Immature natural killer cell (primary cell): ENCODE measurements around the gene ATP5PF. TPM values are rescaled to one million over a fixed set of nuclear protein-coding genes. Genes with fewer than 3 reads are reported as not detected.
"Not testable (repeated sequence)": the region's sequence is repeated elsewhere in the genome, so short reads cannot be mapped to it uniquely, and the experiment has no call there.

Experiments
- DNase-seq, 3 donors: peaks; one replicate each; pipeline ENCODE4 v3.0.0; 2022; ENCODE audit warnings: mixed read lengths in 1 of 3
- H3K27ac Mint-ChIP-seq, 6 donors: one replicate each; pipeline ENCODE4 v1.8.0; 2020; ENCODE audit warnings: mixed read lengths in 6 of 6, mild to moderate bottlenecking in 5 of 6, inconsistent platforms in 4 of 6, moderate library complexity in 3 of 6
- H3K27me3 Mint-ChIP-seq, 3 donors: one replicate each; pipeline ENCODE4 v1.8.0; 2020 to 2021; ENCODE audit warnings: low read depth in 3 of 3, mild to moderate bottlenecking in 3 of 3, mixed read lengths in 3 of 3, moderate library complexity in 3 of 3, inconsistent platforms in 1 of 3
- H3K36me3 Mint-ChIP-seq, 3 donors: one replicate each; pipeline ENCODE4 v1.8.0; 2020; ENCODE audit warnings: mixed read lengths in 3 of 3, inconsistent platforms in 2 of 3, mild to moderate bottlenecking in 2 of 3
- H3K4me1 Mint-ChIP-seq, 2 donors: one replicate each; pipeline ENCODE4 v1.8.0; 2020; ENCODE audit warnings: inconsistent platforms in 2 of 2, mild to moderate bottlenecking in 2 of 2, mixed read lengths in 2 of 2, moderate library complexity in 1 of 2
- H3K4me3 Mint-ChIP-seq, 5 donors: one replicate each; pipeline ENCODE4 v1.8.0; 2020; ENCODE audit warnings: mild to moderate bottlenecking in 5 of 5, mixed read lengths in 5 of 5, inconsistent platforms in 3 of 5, moderate library complexity in 3 of 5
- H3K9me3 Mint-ChIP-seq, 6 donors: one replicate each; pipeline ENCODE4 v1.8.0; 2020; ENCODE audit warnings: mild to moderate bottlenecking in 6 of 6, mixed read lengths in 6 of 6, inconsistent platforms in 4 of 6, moderate library complexity in 3 of 6
- polyA plus RNA-seq, 3 donors: library from polyadenylated mRNA; unstranded; fragments of 300-500 nt; fragmentation: Illumina TruSeq; gene quantifications; one replicate each; pipeline ENCODE4 v1.2.3, GENCODE V29; 2021

The ATP5PF gene
- polyA plus RNA-seq: 100 to 1,000 TPM; 343 to 470 (median 345) TPM

DNA sequence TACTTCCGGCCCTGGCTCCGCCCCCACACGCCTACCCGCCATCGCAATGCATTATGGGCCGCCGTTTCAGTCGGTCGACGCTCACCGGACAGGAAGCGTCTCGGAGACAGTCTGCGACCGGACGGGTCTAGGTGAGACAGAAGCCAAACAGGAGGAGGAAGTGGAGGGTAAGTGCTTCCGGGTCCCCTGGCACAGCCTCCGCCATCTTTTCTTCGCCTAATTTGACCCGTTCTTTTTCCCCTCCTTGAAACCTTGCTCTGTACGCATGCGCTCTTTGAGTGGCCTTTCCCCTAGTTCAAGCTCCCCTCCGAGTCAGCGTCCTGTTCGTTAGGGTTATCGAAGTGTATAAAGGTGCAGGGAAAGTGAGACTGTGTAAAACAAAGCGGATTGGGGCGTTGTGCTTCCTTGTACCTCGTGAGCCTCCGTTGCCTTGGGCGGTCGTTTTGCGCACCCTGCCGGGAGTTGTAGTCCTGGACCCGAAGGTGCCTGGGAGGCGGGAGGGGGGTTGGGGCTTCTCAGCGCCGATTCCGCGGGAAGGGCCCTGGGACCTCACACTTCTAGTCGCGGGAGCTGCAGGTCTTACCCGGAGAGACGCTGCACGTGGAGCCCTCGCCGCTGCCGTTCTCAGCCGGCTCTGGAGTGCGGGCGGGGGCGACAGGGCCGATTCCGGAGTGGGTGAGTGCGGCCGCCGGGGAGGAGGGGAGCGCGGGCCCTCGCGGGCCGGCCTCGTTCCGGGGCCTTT, at the start of gene ATP5PF, which contains the start of gene GABPA:
Gene ATP5PF, minus strand, starts transcription at position 1 of the 742 bp plus-strand sequence. CDS start 5,110 bp downstream, outside the sequence.
Gene GABPA, plus strand, starts transcription at position 69 of the 742 bp plus-strand sequence. CDS start 6,627 bp downstream, outside the sequence.
- Mint-ChIP-seq H3K27ac (peak within 1 kb of the TSS; percentile 97 to 100 (median 99)), H3K4me1 (peaks cover 42 to 71% of the 10 kb centered on the region in 2 donors), H3K9me3 (no peaks in the 10 kb centered on the region), H3K36me3 (peaks cover under 1 to 2% (median 1%) of the 10 kb centered on the region in 3 donors), H3K27me3 (peaks cover 9 to 16% (median 12%) of the 10 kb centered on the region in 3 donors), H3K4me3 (peak within 1 kb of the TSS; percentile 99 to 100 (median 99))
- DNase-seq: peak; percentile 96 to 98 (median 97)

DNA sequence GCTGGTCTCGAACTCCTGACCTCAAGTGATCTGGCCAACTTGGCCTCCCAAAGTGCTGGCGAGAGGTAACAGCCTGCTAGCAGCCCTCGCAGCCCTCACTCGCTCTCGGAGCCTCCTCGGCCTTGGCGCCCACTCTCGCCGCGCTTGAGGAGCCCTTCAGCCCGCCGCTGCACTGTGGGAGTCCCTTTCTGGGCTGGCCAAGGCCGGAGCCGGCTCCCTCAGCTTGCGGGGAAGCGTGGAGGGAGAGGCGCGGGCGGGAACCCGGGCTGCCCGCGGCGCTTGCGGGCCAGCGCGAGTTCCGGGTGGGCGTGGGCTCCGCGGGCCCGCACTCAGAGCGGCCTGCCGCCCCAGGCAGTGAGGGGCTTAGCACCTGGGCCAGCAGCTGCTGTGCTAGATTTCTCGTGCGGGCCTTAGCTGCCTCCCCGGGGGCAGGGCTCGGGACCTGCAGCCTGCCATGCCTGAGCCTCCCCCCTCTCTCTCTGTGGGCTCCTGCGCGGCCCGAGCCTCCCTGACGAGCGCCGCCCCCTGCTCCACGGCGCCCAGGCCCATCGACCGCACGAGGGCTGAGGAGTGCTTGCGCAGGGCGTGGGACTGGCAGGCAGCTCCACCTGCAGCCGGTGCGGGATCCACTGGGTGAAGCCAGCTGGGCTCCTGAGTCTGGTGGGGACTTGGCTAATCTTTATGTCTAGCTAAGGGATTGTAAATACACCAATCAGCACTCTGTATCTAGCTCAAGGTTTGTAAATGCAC, 43.6 kb upstream of the ATP5PF start:
- H3K4me1 Mint-ChIP-seq, H3K9me3 Mint-ChIP-seq: not testable (repeated sequence)

GRCh38 chr21:25776440-25776839, 41.7 kb upstream of the ATP5PF start:
- H3K27ac Mint-ChIP-seq: no peak overlapping the region
- no peak for DNase-seq
- no peaks in the 10 kb centered on the region for H3K27me3 Mint-ChIP-seq
- H3K36me3 Mint-ChIP-seq: peaks cover 0 to 3% (median 3%) of the 10 kb centered on the region in 3 donors
- no peak overlapping the region for H3K4me3 Mint-ChIP-seq
- no peaks in the 10 kb centered on the region for H3K4me1 Mint-ChIP-seq
- H3K9me3 Mint-ChIP-seq: no peaks in the 10 kb centered on the region

More for the DNA sequence above, 43.6 kb upstream of the ATP5PF start:
- not testable (repeated sequence) for DNase-seq, H3K27ac Mint-ChIP-seq, H3K4me3 Mint-ChIP-seq, H3K27me3 Mint-ChIP-seq, H3K36me3 Mint-ChIP-seq

GRCh38 chr21:25772686-25773085, 38.0 kb upstream of the ATP5PF start:
- no peak overlapping the region for H3K4me3 Mint-ChIP-seq
- DNase-seq: no peak
- H3K4me1 Mint-ChIP-seq: no peaks in the 10 kb centered on the region
- peaks cover 0 to 21% (median 12%) of the 10 kb centered on the region in 3 donors for H3K36me3 Mint-ChIP-seq
- H3K27me3 Mint-ChIP-seq: no peaks in the 10 kb centered on the region
- H3K9me3 Mint-ChIP-seq: no peaks in the 10 kb centered on the region
- peak overlapping the region in 3 of 6 donors; percentile 10 to 68 (median 14) for H3K27ac Mint-ChIP-seq

- Mint-ChIP-seq H3K27ac (peak overlapping the region in 1 of 6 donors; percentile 47), H3K27me3 (no peaks in the 10 kb centered on the region), H3K4me3 (no peak overlapping the region), H3K36me3 (peaks cover 23 to 48% (median 45%) of the 10 kb centered on the region in 3 donors), H3K4me1 (no peaks in the 10 kb centered on the region), H3K9me3 (no peaks in the 10 kb centered on the region)
- no peak for DNase-seq
These were observed 33.2 kb upstream of the ATP5PF start for GRCh38 chr21:25767921-25768320.

GRCh38 chr21:25764065-25764464, 29.4 kb upstream of the ATP5PF start:
- H3K4me3 Mint-ChIP-seq: no peak overlapping the region
- H3K36me3 Mint-ChIP-seq: peaks cover 31 to 71% (median 35%) of the 10 kb centered on the region in 3 donors
- no peak for DNase-seq
- H3K9me3 Mint-ChIP-seq: no peaks in the 10 kb centered on the region
- H3K27ac Mint-ChIP-seq: no peak overlapping the region
- peaks cover 5 to 14% of the 10 kb centered on the region in 2 donors for H3K4me1 Mint-ChIP-seq
- H3K27me3 Mint-ChIP-seq: peaks cover 0 to 2% (median 0%) of the 10 kb centered on the region in 3 donors

DNA sequence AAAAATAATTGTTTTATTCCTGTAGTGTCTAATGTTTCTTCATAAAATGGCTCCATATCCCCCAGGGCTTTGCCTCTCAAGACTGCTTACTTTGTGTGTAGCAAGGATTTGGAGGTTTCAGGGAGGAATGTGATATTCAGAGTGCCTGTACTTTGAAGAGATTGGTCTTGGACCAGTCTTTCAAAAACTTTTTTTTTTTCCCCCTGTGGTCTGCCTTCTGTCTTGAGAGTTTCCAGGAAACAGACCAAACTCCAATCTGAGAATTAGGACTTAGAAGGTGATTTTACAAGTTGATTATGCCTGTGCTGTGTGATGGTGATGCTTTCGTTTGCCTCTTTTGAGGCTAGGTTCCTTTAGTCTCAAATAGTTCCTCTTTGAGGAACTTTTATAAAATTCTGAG, 26.0 kb upstream of the ATP5PF start:
- H3K36me3 Mint-ChIP-seq: peaks cover 30 to 62% (median 45%) of the 10 kb centered on the region in 3 donors
- H3K9me3 Mint-ChIP-seq: no peaks in the 10 kb centered on the region
- H3K4me3 Mint-ChIP-seq: no peak overlapping the region
- peaks cover 19 to 39% of the 10 kb centered on the region in 2 donors for H3K4me1 Mint-ChIP-seq
- no peak for DNase-seq
- peaks cover 0 to 3% (median 0%) of the 10 kb centered on the region in 3 donors for H3K27me3 Mint-ChIP-seq
- H3K27ac Mint-ChIP-seq: peak overlapping the region in 1 of 6 donors; percentile 18

- H3K9me3 Mint-ChIP-seq: no peaks in the 10 kb centered on the region
- H3K4me1 Mint-ChIP-seq: peaks cover 19 to 45% of the 10 kb centered on the region in 2 donors
- H3K4me3 Mint-ChIP-seq: no peak overlapping the region
- H3K36me3 Mint-ChIP-seq: peaks cover 25 to 62% (median 39%) of the 10 kb centered on the region in 3 donors
- H3K27me3 Mint-ChIP-seq: peaks cover 0 to 5% (median 0%) of the 10 kb centered on the region in 3 donors
- H3K27ac Mint-ChIP-seq: peak overlapping the region in 2 of 6 donors; percentile 18 to 22
- no peak for DNase-seq
These were observed 25.4 kb upstream of the ATP5PF start for GRCh38 chr21:25760061-25760460.

DNA sequence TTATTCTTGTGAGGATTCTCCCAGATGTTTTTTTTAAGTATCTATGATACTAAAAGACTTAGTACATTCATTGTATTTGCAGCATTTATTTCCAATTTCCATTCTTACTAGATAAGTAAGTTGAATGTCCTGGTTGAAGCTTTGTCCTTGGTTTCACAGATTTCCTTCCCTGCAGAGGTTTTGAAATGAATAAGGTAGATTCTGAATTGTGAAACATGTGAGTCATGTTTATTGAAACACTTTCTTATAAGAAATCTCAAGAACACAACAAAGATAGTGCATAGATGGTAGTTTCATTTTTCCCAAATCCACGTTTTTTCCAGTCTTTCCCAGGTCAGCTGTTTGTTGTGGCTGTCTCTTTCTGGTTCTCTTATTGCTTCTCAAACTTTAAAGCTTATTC, 24.9 kb upstream of the ATP5PF start:
- DNase-seq: no peak
- no peaks in the 10 kb centered on the region for H3K9me3 Mint-ChIP-seq
- H3K4me1 Mint-ChIP-seq: peaks cover 19 to 46% of the 10 kb centered on the region in 2 donors
- H3K4me3 Mint-ChIP-seq: no peak overlapping the region
- H3K36me3 Mint-ChIP-seq: peaks cover 23 to 61% (median 38%) of the 10 kb centered on the region in 3 donors
- H3K27me3 Mint-ChIP-seq: peaks cover 0 to 5% (median 0%) of the 10 kb centered on the region in 3 donors
- H3K27ac Mint-ChIP-seq: peak overlapping the region in 2 of 6 donors; percentile 18 to 21

- peaks cover 0 to 5% (median 0%) of the 10 kb centered on the region in 3 donors for H3K27me3 Mint-ChIP-seq
- H3K4me1 Mint-ChIP-seq: peaks cover 20 to 46% of the 10 kb centered on the region in 2 donors
- H3K9me3 Mint-ChIP-seq: no peaks in the 10 kb centered on the region
- H3K4me3 Mint-ChIP-seq: no peak overlapping the region
- peaks cover 26 to 64% (median 38%) of the 10 kb centered on the region in 3 donors for H3K36me3 Mint-ChIP-seq
- H3K27ac Mint-ChIP-seq: peak overlapping the region in 4 of 6 donors; percentile 3 to 55 (median 29)
- DNase-seq: no peak
These were observed 22.8 kb upstream of the ATP5PF start for GRCh38 chr21:25757531-25757930.

DNA sequence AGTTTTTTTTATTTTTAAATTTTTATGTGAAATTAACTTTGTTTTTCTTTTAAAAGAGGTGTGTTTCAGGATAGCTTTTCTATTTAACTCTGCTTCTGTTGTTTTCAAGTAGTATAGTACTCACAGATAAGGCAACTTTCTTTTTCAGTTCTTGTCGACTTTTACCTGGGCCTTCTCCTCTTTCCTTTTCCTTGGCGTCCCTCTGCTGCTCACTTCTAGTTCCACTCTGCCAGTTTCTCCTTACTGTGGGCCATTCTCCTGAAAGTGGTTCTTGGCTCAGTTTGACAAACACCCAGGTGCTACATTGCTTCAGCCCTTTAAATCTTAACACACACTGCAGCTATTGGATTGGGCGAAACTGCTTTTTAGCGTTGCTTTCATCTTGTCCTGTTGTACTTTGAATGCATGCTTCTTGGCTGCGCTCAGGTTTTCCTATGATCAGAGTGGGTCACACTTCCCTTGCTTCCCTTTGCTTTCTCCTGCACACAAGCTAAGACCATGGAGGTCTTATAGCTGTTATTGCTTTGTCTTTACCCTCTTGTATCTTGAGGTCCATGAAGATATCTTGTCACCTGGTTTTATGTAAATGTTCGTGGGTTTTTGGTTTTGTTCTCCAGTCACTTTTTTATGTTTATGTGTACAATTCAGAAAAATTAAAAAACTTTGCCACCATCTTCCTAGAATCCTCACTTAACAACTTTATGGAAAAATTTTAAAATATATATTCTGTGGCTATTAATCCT, 21.7 kb upstream of the ATP5PF start:
- H3K27me3 Mint-ChIP-seq: peaks cover 0 to 5% (median 0%) of the 10 kb centered on the region in 3 donors
- H3K4me1 Mint-ChIP-seq: peaks cover 20 to 46% of the 10 kb centered on the region in 2 donors
- DNase-seq: no peak
- peak overlapping the region; percentile 3 to 68 (median 54) for H3K27ac Mint-ChIP-seq
- peaks cover 28 to 63% (median 38%) of the 10 kb centered on the region in 3 donors for H3K36me3 Mint-ChIP-seq
- peak overlapping the region in 3 of 5 donors; percentile 39 to 60 (median 48) for H3K4me3 Mint-ChIP-seq
- no peaks in the 10 kb centered on the region for H3K9me3 Mint-ChIP-seq

DNA sequence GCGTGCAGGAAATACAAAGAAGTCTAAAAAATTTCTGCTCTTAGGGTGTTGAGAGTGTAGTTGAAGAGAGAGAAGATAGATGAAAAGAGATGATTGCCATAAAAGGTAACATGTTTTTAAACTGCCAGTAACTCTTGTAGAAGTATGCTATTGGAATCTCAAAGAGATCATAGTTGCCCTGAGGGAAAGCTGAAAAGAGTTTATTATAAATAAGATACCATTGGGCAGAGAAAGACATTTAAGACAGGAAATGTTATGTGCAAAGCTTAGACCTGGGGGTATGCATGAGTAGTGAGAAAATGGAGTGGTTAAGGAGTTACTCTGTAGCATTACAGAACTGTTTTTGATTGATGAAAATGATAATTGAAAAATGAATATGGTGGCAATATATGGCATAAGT, 17.7 kb upstream of the ATP5PF start:
- DNase-seq: no peak
- Mint-ChIP-seq H3K27ac (peak overlapping the region in 1 of 6 donors; percentile 1), H3K27me3 (peaks cover 0 to 3% (median 3%) of the 10 kb centered on the region in 3 donors), H3K36me3 (peaks cover 19 to 30% (median 27%) of the 10 kb centered on the region in 3 donors), H3K9me3 (no peaks in the 10 kb centered on the region), H3K4me3 (no peak overlapping the region), H3K4me1 (peaks cover 28 to 45% of the 10 kb centered on the region in 2 donors)

DNA sequence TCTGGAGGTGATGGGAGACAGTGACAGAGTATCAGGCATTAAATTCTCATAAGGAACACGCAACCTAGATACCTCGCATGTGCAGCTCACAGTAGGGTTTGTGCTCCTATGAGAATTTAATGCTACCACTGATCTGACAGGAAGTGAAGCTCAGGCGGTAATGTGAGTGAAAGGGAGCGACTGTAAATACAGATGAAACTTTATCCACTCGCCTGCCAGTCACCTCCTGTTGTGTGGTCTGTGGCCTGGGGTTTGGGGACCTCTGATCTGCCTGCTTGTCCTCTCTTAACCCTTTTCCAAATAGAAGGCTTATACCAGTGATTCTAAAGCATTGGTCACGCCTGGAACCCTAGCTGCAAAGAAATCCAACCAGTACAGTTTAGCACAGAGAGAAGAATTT, 15.4 kb upstream of the ATP5PF start:
- H3K36me3 Mint-ChIP-seq: peaks cover 16 to 24% (median 18%) of the 10 kb centered on the region in 3 donors
- H3K4me3 Mint-ChIP-seq: peak overlapping the region; percentile 1 to 73 (median 33)
- DNase-seq: peak in 2 of 3 donors; percentile 5 to 7
- peaks cover 0 to 3% (median 0%) of the 10 kb centered on the region in 3 donors for H3K27me3 Mint-ChIP-seq
- peak overlapping the region; percentile 75 to 95 (median 82) for H3K27ac Mint-ChIP-seq
- no peaks in the 10 kb centered on the region for H3K9me3 Mint-ChIP-seq
- H3K4me1 Mint-ChIP-seq: peaks cover 16 to 25% of the 10 kb centered on the region in 2 donors
